Spinal cord (tissue), 10 donors: ENCODE measurements around the gene KRTAP9-9. TPM values are rescaled to one million over a fixed set of nuclear protein-coding genes. Genes with fewer than 3 reads are reported as not detected.
"Not testable (repeated sequence)": the region's sequence is repeated elsewhere in the genome, so short reads cannot be mapped to it uniquely, and the experiment has no call there.

ENCODE experiments used
- DNase-seq, 6 donors: peaks; one replicate each; pipeline versions ENCODE4 v3.0.0 to v3.0.0-alpha.2; 2013 to 2015; ENCODE audit warnings: low spot score in 6 of 6, low read depth in 4 of 6
- H3K27ac ChIP-seq: one replicate; pipeline ENCODE4 v1.5.1; 2013; ENCODE audit warnings: low read depth, low read length, control low read depth
- H3K27me3 ChIP-seq: one replicate; pipeline ENCODE4 v1.6.1; 2013; ENCODE audit warnings: low read length; ENCODE audit not compliant: control insufficient read depth, insufficient read depth
- H3K36me3 ChIP-seq: one replicate; pipeline ENCODE4 v1.6.1; 2013; ENCODE audit warnings: low read length; ENCODE audit not compliant: control insufficient read depth, insufficient read depth
- H3K4me1 ChIP-seq: one replicate; pipeline ENCODE4 v1.6.1; 2013; ENCODE audit warnings: low read length; ENCODE audit not compliant: control insufficient read depth, insufficient read depth
- H3K4me3 ChIP-seq: one replicate; pipeline ENCODE4 v1.5.1; 2013; ENCODE audit warnings: low read depth, low read length, control low read depth
- H3K9me3 ChIP-seq: one replicate; pipeline ENCODE4 v1.6.1; 2013; ENCODE audit warnings: low read length; ENCODE audit not compliant: control insufficient read depth, insufficient read depth
- WGBS: methylation state at CpG from one replicate; pipeline ENCODE4 v1.1.5; 2013; ENCODE audit warnings: missing lambda C conversion rate; ENCODE audit not compliant: insufficient coverage; 5-methylcytosine and 5-hydroxymethylcytosine counted together
- long read RNA-seq, 4 donors: transcript quantifications; one replicate each; lab custom pipeline, GENCODE V29; 2026
- polyA plus RNA-seq, 2 donors: library from polyadenylated mRNA; unstranded; fragments of 120-200 nt; gene quantifications; one replicate each; pipeline ENCODE4 v1.2.1, GENCODE V29; 2013; ENCODE audit not compliant: insufficient read length in 2 of 2
- total RNA-seq, 2 donors: library from RNA; depleted of rRNA in 1 of 2; stranded (reverse); fragments of 120-200 nt in 1 of 2; fragments of >200 nt in 1 of 2; gene quantifications; one replicate each; pipeline versions ENCODE4 v1.2.3 to v1.2.4, GENCODE V29; 2013 to 2014
- donor health status: healthy.

Gene KRTAP9-9
- total RNA-seq, result not detected
- not detected for polyA plus RNA-seq
- long read RNA-seq, donor 1, result 0 reads
- long read RNA-seq, donor 2, result 0 reads
- long read RNA-seq, donor 3, result 0 reads
- long read RNA-seq, donor 4, result 0 reads

GRCh38 chr17:41255381-41256290 lies at the start of gene KRTAP9-9:
Gene KRTAP9-9 (plus strand): TSS chr17:41255384.
- not testable (repeated sequence) for H3K4me1 ChIP-seq, H3K9me3 ChIP-seq, H3K36me3 ChIP-seq, H3K27me3 ChIP-seq, H3K27ac ChIP-seq, H3K4me3 ChIP-seq
- peak in 1 of 6 donors; percentile 0 for DNase-seq
- WGBS, result 70% methylated on average over 5 of the region's 5 CpGs

- H3K9me3 ChIP-seq, result no peaks in the 10 kb centered on the region
- DNase-seq, result peak in 2 of 6 donors; percentile 29 to 56
- WGBS, result 50% methylated on average over 1 of the region's 1 CpG
- H3K4me3 ChIP-seq, result no peak overlapping the region
- no peaks in the 10 kb centered on the region for H3K27me3 ChIP-seq
- no peaks in the 10 kb centered on the region for H3K36me3 ChIP-seq
- no peak overlapping the region for H3K27ac ChIP-seq
- H3K4me1 ChIP-seq, result no peaks in the 10 kb centered on the region
Observed at GRCh38 chr17:41211845-41212466, 43.2 kb upstream of the KRTAP9-9 start.

- no peak for DNase-seq
Observed at GRCh38 chr17:41212524-41213169, 42.5 kb upstream of the KRTAP9-9 start.

GRCh38 chr17:41215681-41216080 lies 39.5 kb upstream of the KRTAP9-9 start:
- no CpG with 5 or more reads among the region's 1 CpG for WGBS
- H3K27ac ChIP-seq, result no peak overlapping the region
- no peak for DNase-seq
- no peaks in the 10 kb centered on the region for H3K27me3 ChIP-seq
- no peak overlapping the region for H3K4me3 ChIP-seq
- no peaks in the 10 kb centered on the region for H3K4me1 ChIP-seq
- H3K36me3 ChIP-seq, result no peaks in the 10 kb centered on the region
- H3K9me3 ChIP-seq, result no peaks in the 10 kb centered on the region

More at GRCh38 chr17:41212524-41213169, 42.5 kb upstream of the KRTAP9-9 start:
- Histone ChIP-seq H3K27me3 (no peaks in the 10 kb centered on the region), H3K36me3 (no peaks in the 10 kb centered on the region), H3K4me1 (no peaks in the 10 kb centered on the region), H3K4me3 (no peak overlapping the region), H3K9me3 (no peaks in the 10 kb centered on the region), H3K27ac (no peak overlapping the region)
- WGBS, result 64% methylated on average over 7 of the region's 7 CpGs

GRCh38 chr17:41223821-41224220 lies 31.4 kb upstream of the KRTAP9-9 start:
- Histone ChIP-seq H3K4me3 (no peak overlapping the region), H3K27me3 (no peaks in the 10 kb centered on the region), H3K4me1 (no peaks in the 10 kb centered on the region), H3K36me3 (no peaks in the 10 kb centered on the region), H3K27ac (no peak overlapping the region), H3K9me3 (no peaks in the 10 kb centered on the region)
- no CpG with 5 or more reads among the region's 2 CpGs for WGBS
- DNase-seq, result no peak

GRCh38 chr17:41226051-41226450 lies 29.1 kb upstream of the KRTAP9-9 start:
- Histone ChIP-seq H3K9me3 (no peaks in the 10 kb centered on the region), H3K4me3 (no peak overlapping the region), H3K27me3 (no peaks in the 10 kb centered on the region), H3K4me1 (no peaks in the 10 kb centered on the region), H3K27ac (no peak overlapping the region), H3K36me3 (no peaks in the 10 kb centered on the region)
- no peak for DNase-seq
- WGBS, result no CpG with 5 or more reads among the region's 6 CpGs

- not testable (repeated sequence) for H3K4me3 ChIP-seq, H3K4me1 ChIP-seq, DNase-seq, H3K36me3 ChIP-seq, H3K27ac ChIP-seq, H3K27me3 ChIP-seq, H3K9me3 ChIP-seq
- WGBS, result 68% methylated on average over 2 of the region's 4 CpGs
Observed at GRCh38 chr17:41226598-41227095, 28.5 kb upstream of the KRTAP9-9 start, which contains the start of gene KRTAP9-2. Gene KRTAP9-2 (plus strand): TSS chr17:41226648. CDS start chr17:41226655, 7 bp downstream.

- DNase-seq, result no peak
- Histone ChIP-seq H3K9me3 (no peaks in the 10 kb centered on the region), H3K27ac (no peak overlapping the region), H3K36me3 (no peaks in the 10 kb centered on the region), H3K27me3 (no peaks in the 10 kb centered on the region), H3K4me3 (no peak overlapping the region), H3K4me1 (no peaks in the 10 kb centered on the region)
Observed at GRCh38 chr17:41230094-41230493, 25.1 kb upstream of the KRTAP9-9 start.

GRCh38 chr17:41231731-41232130 lies 23.5 kb upstream of the KRTAP9-9 start:
- H3K4me3 ChIP-seq, result no peak overlapping the region
- H3K36me3 ChIP-seq, result no peaks in the 10 kb centered on the region
- no peak for DNase-seq
- no peaks in the 10 kb centered on the region for H3K4me1 ChIP-seq
- no peak overlapping the region for H3K27ac ChIP-seq
- WGBS, result 93% methylated on average over 6 of the region's 6 CpGs
- H3K9me3 ChIP-seq, result no peaks in the 10 kb centered on the region
- H3K27me3 ChIP-seq, result no peaks in the 10 kb centered on the region
